ENCODE data around the gene CFAP100.

- no peak for TF ChIP-seq POLR2AphosphoS5 (IDR thresholded peaks at IDR 0.05; ENCODE audit: low read depth, low read length)
- no peak for TF ChIP-seq TAF1 (IDR thresholded peaks at IDR 0.05; ENCODE audit: borderline replicate concordance, insufficient read depth, low read length)
Measured at GRCh38 chr3:126442094-126442855, 47.6 kb downstream of the CFAP100 start.
